Fibroblast of pulmonary artery (primary cell): ENCODE data around the gene SLC7A14.

Experiments
- DNase-seq: peaks from one replicate; pipeline ENCODE4 v3.0.0-alpha.2; 2010; ENCODE audit warnings: low read depth
- H3K4me3 ChIP-seq: replicated peaks from 2 replicates; pipeline ENCODE4 v1.5.1; 2011; ENCODE audit warnings: low read depth, mild to moderate bottlenecking, control low read depth, low read length, moderate library complexity
- TF ChIP-seq, protein P1 (sequence below): IDR thresholded peaks from 2 replicates; pipeline ENCODE4 v1.5.1; 2011; ENCODE audit warnings: mild to moderate bottlenecking, control low read depth, low read length, inconsistent platforms; ENCODE audit errors: missing control alignments

SLC7A14 gene

DNA sequence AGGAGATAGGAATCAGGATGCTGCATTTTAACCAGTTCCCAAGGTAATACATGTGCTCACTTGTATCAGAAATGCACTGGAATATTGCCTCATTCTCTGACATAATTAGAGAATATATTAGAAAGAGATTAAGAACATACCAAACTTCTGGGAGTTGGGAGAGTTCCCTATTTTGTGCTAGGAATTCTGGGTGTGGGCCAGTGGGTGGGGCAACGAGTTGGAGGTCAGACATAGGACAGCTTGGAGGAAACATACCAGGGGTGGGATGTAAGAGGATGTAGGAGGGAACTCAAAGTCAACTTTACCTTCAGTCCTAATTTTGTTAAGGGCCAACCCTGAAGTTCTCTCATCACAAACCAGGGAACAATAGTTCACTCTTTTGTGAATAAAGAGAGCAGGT lies 83.6 kb downstream of the SLC7A14 start:
- TF ChIP-seq, protein P1, sequence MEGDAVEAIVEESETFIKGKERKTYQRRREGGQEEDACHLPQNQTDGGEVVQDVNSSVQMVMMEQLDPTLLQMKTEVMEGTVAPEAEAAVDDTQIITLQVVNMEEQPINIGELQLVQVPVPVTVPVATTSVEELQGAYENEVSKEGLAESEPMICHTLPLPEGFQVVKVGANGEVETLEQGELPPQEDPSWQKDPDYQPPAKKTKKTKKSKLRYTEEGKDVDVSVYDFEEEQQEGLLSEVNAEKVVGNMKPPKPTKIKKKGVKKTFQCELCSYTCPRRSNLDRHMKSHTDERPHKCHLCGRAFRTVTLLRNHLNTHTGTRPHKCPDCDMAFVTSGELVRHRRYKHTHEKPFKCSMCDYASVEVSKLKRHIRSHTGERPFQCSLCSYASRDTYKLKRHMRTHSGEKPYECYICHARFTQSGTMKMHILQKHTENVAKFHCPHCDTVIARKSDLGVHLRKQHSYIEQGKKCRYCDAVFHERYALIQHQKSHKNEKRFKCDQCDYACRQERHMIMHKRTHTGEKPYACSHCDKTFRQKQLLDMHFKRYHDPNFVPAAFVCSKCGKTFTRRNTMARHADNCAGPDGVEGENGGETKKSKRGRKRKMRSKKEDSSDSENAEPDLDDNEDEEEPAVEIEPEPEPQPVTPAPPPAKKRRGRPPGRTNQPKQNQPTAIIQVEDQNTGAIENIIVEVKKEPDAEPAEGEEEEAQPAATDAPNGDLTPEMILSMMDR, result no peak
- no peak overlapping the region for H3K4me3 ChIP-seq
- DNase-seq, result peak; percentile 37

DNA sequence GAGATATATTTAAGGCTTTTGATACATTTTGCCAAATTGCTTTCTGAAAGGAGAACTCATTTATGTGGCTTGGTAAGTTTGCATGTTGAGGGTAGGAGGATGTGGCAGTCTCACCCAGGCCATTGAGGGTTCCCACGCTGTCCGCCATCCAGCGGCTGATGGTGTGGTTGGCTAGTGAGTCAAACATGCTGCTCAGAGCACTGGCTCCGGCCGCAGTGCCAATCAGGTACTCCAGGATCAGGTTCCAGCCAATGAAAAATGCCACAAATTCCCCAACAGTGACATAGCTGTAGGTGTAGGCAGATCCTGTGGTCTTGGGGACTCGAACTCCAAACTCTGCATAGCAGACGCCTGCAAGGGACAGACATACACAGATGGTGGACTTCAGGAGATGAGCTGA lies 84.9 kb downstream of the SLC7A14 start:
- DNase-seq, result no peak
- H3K4me3 ChIP-seq, result no peak overlapping the region
- TF ChIP-seq, protein P1, result no peak

DNA sequence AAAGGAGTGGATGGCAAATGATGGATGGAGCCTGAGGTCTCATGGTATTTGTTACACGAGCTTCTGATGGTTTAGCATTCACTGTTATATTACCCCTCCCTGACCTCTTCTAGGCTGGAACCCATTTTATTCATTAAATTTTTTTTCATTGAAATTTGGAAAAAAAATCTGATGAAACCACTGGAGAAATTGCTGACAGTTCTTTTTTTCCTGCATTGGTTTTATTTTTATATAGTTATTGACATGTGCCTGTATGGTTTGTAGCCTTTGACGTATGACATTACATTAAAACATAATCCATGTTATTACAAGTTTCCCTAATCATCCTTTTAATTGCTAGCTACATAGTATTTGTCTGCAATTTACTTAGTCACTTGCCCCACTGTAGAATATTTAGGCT lies 85.4 kb downstream of the SLC7A14 start:
- no peak overlapping the region for H3K4me3 ChIP-seq
- TF ChIP-seq, protein P1, result no peak
- DNase-seq, result no peak

DNA sequence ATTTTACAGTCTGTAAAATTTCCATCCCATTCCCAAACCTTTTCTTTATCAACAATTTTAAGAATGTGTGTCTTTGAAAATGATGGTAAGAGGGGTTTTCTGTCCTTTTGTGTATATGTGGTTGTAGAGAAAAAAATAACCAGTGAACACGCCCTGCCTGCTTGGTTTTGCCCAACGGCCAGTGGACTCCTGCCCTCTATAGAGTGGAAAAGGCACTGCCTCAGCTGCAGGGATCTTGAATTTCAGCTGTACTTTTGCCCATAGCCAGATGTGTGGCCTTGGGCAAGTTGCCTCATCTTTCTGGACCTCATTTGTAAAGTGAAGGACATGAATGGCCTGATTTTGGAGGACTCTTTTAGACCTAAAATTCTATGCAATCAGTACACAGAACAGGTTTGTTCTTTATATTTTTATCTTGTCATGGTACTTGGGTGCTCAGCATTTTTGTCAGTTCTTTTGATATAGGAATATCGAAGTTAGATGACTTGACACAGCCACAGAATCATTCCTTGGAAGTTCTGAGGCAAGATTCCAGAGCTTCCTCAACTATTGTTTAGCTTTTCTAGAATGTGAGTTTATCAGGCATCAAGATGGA lies 86.2 kb downstream of the SLC7A14 start:
- TF ChIP-seq, protein P1, result peak; percentile 74
- DNase-seq, result peak; percentile 71
- H3K4me3 ChIP-seq, result no peak overlapping the region

DNA sequence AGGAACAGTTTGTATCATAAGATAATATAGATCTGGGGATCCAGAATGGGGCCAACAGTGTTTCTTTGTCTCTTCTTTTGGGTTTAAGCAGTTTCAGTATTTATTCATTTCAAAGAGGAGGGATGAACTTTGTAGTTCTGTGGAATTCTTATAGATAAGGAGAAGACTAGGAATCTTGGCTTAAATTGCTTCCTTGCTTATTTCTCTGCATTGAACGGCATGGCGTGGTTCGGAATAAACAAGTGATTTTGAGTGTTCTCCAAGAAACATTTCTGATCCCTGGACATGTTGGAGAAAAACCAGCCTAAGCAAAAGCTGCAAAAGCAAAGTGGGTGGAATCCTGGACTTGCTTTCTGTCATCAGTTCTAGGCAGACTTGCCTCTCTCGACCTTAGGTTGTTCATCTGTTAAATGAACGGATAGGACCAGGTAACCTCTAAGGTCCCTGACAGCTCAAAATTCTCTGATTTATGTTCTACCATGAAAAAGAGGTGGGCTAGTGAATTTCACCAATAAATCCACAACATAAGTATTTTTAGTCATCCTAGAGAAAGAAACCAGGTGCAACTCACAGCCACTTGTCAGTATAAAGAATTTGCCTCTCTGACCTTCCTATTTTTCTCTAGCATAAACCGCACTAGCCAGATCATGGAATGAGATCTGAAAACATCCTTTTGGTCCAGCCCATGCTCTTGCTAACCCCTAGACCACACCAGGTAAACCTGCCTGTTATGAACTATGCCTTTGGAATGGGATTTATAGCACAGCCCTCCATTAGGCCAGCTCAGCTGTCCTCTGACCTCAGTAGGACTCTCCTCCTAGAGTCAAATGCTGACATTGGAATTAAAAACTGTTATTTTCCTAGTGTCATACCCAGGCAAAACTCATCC lies 88.4 kb downstream of the SLC7A14 start:
- no peak overlapping the region for H3K4me3 ChIP-seq
- peak; percentile 18 for DNase-seq
- TF ChIP-seq, protein P1, result no peak

DNA sequence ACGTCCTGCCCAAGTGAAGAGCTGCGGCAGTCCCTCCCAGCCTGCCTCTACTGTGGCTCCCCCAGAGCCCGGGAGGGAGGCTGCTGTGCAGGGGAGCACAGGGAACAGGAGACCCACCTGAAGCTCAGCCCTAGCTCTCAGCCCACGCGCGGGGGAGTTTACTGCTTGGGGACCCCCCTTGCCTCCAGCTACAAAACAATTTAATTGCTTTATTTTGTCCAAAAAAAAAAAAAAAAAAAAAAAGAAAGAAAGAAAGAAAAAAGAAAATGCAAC lies 89.1 kb downstream of the SLC7A14 start:
- TF ChIP-seq, protein P1, result no peak
- no peak overlapping the region for H3K4me3 ChIP-seq

More for the DNA sequence above, 89.1 kb downstream of the SLC7A14 start:
- DNase-seq, result no peak
